Thymus (tissue), 11 donors: Measurements from ENCODE around the gene DOCK1. TPM values are rescaled to one million over a fixed set of nuclear protein-coding genes. Genes with fewer than 3 reads are reported as not detected.

Experiments used
- DNase-seq, 9 donors: peaks; one replicate each; pipeline ENCODE4 v3.0.0-alpha.2; 2013; ENCODE audit warnings: low spot score in 9 of 9, low read depth in 6 of 9, missing footprints in 1 of 9
- H3K27ac ChIP-seq, 2 donors: one replicate each; pipeline ENCODE4 v1.5.1; 2013; ENCODE audit warnings: control low read depth in 1 of 2, low read depth in 1 of 2, low read length in 1 of 2, mild to moderate bottlenecking in 1 of 2, moderate library complexity in 1 of 2
- H3K27me3 ChIP-seq, 2 donors: one replicate each; pipeline ENCODE4 v1.5.1; 2013; ENCODE audit warnings: low read length in 1 of 2; ENCODE audit not compliant: control insufficient read depth in 2 of 2, insufficient read depth in 1 of 2
- H3K36me3 ChIP-seq, 2 donors: one replicate each; pipeline ENCODE4 v1.5.1; 2013; ENCODE audit warnings: low read length in 1 of 2, mild to moderate bottlenecking in 1 of 2, moderate library complexity in 1 of 2; ENCODE audit not compliant: control insufficient read depth in 2 of 2, insufficient read depth in 2 of 2
- H3K4me1 ChIP-seq, 2 donors: one replicate each; pipeline ENCODE4 v1.5.1; 2013; ENCODE audit warnings: low read length in 2 of 2; ENCODE audit not compliant: control insufficient read depth in 2 of 2, insufficient read depth in 2 of 2
- H3K4me3 ChIP-seq, 2 donors: one replicate each; pipeline ENCODE4 v1.5.1; 2013; ENCODE audit warnings: low read length in 2 of 2, control low read depth in 1 of 2, mild to moderate bottlenecking in 1 of 2
- H3K9me3 ChIP-seq, 2 donors: one replicate each; pipeline ENCODE4 v1.5.1; 2013; ENCODE audit warnings: low read length in 1 of 2, mild to moderate bottlenecking in 1 of 2; ENCODE audit not compliant: control insufficient read depth in 2 of 2, insufficient read depth in 1 of 2
- WGBS: extraction: QIAGEN DNeasy Blood & Tissue Kit; methylation state at CpG from one replicate; pipeline ENCODE4 v1.1.7; 2013; 5-methylcytosine and 5-hydroxymethylcytosine counted together
- polyA plus RNA-seq: library from polyadenylated mRNA; stranded (reverse); fragments of 200-250 nt; gene quantifications from one replicate; pipeline ENCODE4 v1.2.3, GENCODE V29; 2013
- total RNA-seq: library from RNA; stranded (reverse); fragments of 120-200 nt; gene quantifications from one replicate; pipeline ENCODE4 v1.2.4, GENCODE V29; 2013
- donor health status: healthy.

Gene DOCK1
- total and polyA plus RNA-seq, 2 donors, result 10.2 to 11.7 TPM

GRCh38 chr10:127338399-127339110 is 433.3 kb downstream of the DOCK1 start:
- Histone ChIP-seq H3K27ac (peak overlapping the region in 1 of 2 donors; percentile 16), H3K4me1 (peaks cover 0 to 11% of the 10 kb centered on the region in 2 donors), H3K4me3 (no peak overlapping the region), H3K36me3 (no peaks in the 10 kb centered on the region), H3K27me3 (peaks cover 0 to 2% of the 10 kb centered on the region in 2 donors), H3K9me3 (no peaks in the 10 kb centered on the region)
- WGBS, result 90% methylated on average over 10 of the region's 10 CpGs
- DNase-seq, result no peak

GRCh38 chr10:127343821-127344220 is 438.6 kb downstream of the DOCK1 start:
- peaks cover 0 to 16% of the 10 kb centered on the region in 2 donors for H3K4me1 ChIP-seq
- 79% methylated on average over 6 of the region's 6 CpGs for WGBS
- H3K27me3 ChIP-seq, result no peaks in the 10 kb centered on the region
- no peak overlapping the region for H3K27ac ChIP-seq
- H3K4me3 ChIP-seq, result no peak overlapping the region
- no peaks in the 10 kb centered on the region for H3K9me3 ChIP-seq
- no peaks in the 10 kb centered on the region for H3K36me3 ChIP-seq
- DNase-seq, result no peak

- Histone ChIP-seq H3K9me3 (no peaks in the 10 kb centered on the region), H3K27me3 (no peaks in the 10 kb centered on the region), H3K27ac (no peak overlapping the region), H3K36me3 (no peaks in the 10 kb centered on the region), H3K4me1 (peaks cover 0 to 16% of the 10 kb centered on the region in 2 donors), H3K4me3 (no peak overlapping the region)
- WGBS, result 95% methylated on average over 6 of the region's 6 CpGs
- no peak for DNase-seq
Observed at GRCh38 chr10:127344346-127344745, 439.1 kb downstream of the DOCK1 start.

- Histone ChIP-seq H3K4me3 (no peak overlapping the region), H3K4me1 (peaks cover 0 to 16% of the 10 kb centered on the region in 2 donors), H3K27me3 (no peaks in the 10 kb centered on the region), H3K36me3 (no peaks in the 10 kb centered on the region), H3K9me3 (no peaks in the 10 kb centered on the region), H3K27ac (no peak overlapping the region)
- DNase-seq, result peak in 1 of 9 donors; percentile 20
- WGBS, result 96% methylated on average over 17 of the region's 17 CpGs
Observed at GRCh38 chr10:127345231-127345965, 440.2 kb downstream of the DOCK1 start.

- no peaks in the 10 kb centered on the region for H3K9me3 ChIP-seq
- no peaks in the 10 kb centered on the region for H3K27me3 ChIP-seq
- H3K36me3 ChIP-seq, result no peaks in the 10 kb centered on the region
- H3K4me1 ChIP-seq, result peaks cover 0 to 15% of the 10 kb centered on the region in 2 donors
- peak in 1 of 9 donors; percentile 28 for DNase-seq
- WGBS, result 89% methylated on average over 11 of the region's 11 CpGs
- H3K4me3 ChIP-seq, result no peak overlapping the region
- H3K27ac ChIP-seq, result peak overlapping the region in 1 of 2 donors; percentile 50
Observed at GRCh38 chr10:127346604-127347003, 441.4 kb downstream of the DOCK1 start.

- Histone ChIP-seq H3K27ac (peak overlapping the region in 1 of 2 donors; percentile 30), H3K4me1 (peaks cover 0 to 13% of the 10 kb centered on the region in 2 donors), H3K4me3 (no peak overlapping the region), H3K9me3 (no peaks in the 10 kb centered on the region), H3K27me3 (no peaks in the 10 kb centered on the region), H3K36me3 (no peaks in the 10 kb centered on the region)
- 93% methylated on average over 23 of the region's 23 CpGs for WGBS
- DNase-seq, result peak in 1 of 9 donors; percentile 22
Observed at GRCh38 chr10:127347202-127347959, 442.2 kb downstream of the DOCK1 start.

- DNase-seq, result no peak
- 98% methylated on average over 3 of the region's 3 CpGs for WGBS
Observed at GRCh38 chr10:127349737-127350136, 444.5 kb downstream of the DOCK1 start.

GRCh38 chr10:127351542-127351941 is 446.3 kb downstream of the DOCK1 start:
- H3K36me3 ChIP-seq, result no peaks in the 10 kb centered on the region
- DNase-seq, result no peak
- H3K4me3 ChIP-seq, result no peak overlapping the region
- WGBS, result 97% methylated on average over 4 of the region's 4 CpGs
- H3K9me3 ChIP-seq, result no peaks in the 10 kb centered on the region
- H3K27ac ChIP-seq, result no peak overlapping the region
- H3K27me3 ChIP-seq, result no peaks in the 10 kb centered on the region
- peaks cover 0 to 5% of the 10 kb centered on the region in 2 donors for H3K4me1 ChIP-seq

More at GRCh38 chr10:127349737-127350136, 444.5 kb downstream of the DOCK1 start:
- Histone ChIP-seq H3K9me3 (no peaks in the 10 kb centered on the region), H3K4me1 (peaks cover 0 to 13% of the 10 kb centered on the region in 2 donors), H3K4me3 (no peak overlapping the region), H3K27ac (no peak overlapping the region), H3K36me3 (no peaks in the 10 kb centered on the region), H3K27me3 (no peaks in the 10 kb centered on the region)
